DOHH2 (cell line): ENCODE data around the gene IL27RA.

Experiments used
- CTCF ChIP-seq: fragments of 200-600 bp; sonication (generic); IDR thresholded peaks from one replicate; pipeline ENCODE4 v1.5.1; 2014; ENCODE audit warnings: antibody characterized with exemption, mild to moderate bottlenecking, low read depth, low read length; ENCODE audit not compliant: poor library complexity, severe bottlenecking
- EZH2phosphoT487 ChIP-seq: fragments of 200-600 bp; sonication (generic); IDR thresholded peaks from 2 replicates; pipeline ENCODE4 v1.6.1; 2017; ENCODE audit warnings: borderline replicate concordance, mild to moderate bottlenecking, antibody characterized with exemption, low read length, moderate library complexity, mixed read lengths

- TF ChIP-seq CTCF (no peak), EZH2phosphoT487 (no peak)
These were observed 24.6 kb downstream of the IL27RA start for GRCh38 chr19:14056069-14056666.
